OCI-LY7 (cell line): Measurements from ENCODE around the gene TRMT11.

ENCODE experiments used
- EZH2phosphoT487 ChIP-seq: fragments of 200-600 bp; sonication (generic); IDR thresholded peaks from 2 replicates; pipeline ENCODE4 v1.6.1; 2018; ENCODE audit warnings: low read depth, borderline replicate concordance, mild to moderate bottlenecking, mixed run types, antibody characterized with exemption, low read length, moderate library complexity, mixed read lengths
- TF ChIP-seq, protein P1 (sequence below): fragments of 200-600 bp; sonication (generic); conservative IDR thresholded peaks from 2 replicates; pipeline ENCODE4 v1.5.1; 2014; ENCODE audit warnings: mild to moderate bottlenecking, antibody characterized with exemption, low read length, moderate library complexity, mixed read lengths

DNA sequence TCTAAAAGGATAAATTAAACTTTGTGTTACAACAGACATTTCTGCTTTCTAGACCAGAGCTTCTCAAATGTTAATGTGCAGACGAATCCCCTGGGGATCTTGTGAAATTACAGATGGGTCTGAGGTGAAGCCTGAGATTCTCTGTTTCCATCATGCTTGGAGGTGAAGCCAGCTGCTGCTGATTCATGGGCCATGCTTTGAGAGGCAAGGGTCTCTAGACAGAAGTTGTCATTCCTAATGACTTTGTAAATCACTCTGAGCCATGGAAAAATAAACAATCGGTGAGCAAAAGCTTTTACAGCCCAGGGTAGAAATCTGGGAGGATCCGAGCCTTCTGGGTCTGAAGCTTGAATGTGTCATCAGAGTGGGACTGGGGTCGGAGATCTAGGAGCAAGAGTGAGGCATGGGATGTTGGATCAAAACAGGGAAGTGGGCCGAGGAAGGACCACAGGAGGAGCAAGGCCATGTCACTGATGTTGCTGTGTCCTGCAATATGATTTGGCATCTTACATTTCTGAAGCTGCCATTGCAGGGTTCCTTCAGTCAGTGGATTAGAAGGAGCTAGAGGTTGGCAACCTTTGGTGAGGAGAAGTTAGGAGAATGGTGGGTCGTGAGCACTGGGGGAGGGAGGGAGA lies 77.3 kb downstream of the TRMT11 start:
- TF ChIP-seq, protein P1, sequence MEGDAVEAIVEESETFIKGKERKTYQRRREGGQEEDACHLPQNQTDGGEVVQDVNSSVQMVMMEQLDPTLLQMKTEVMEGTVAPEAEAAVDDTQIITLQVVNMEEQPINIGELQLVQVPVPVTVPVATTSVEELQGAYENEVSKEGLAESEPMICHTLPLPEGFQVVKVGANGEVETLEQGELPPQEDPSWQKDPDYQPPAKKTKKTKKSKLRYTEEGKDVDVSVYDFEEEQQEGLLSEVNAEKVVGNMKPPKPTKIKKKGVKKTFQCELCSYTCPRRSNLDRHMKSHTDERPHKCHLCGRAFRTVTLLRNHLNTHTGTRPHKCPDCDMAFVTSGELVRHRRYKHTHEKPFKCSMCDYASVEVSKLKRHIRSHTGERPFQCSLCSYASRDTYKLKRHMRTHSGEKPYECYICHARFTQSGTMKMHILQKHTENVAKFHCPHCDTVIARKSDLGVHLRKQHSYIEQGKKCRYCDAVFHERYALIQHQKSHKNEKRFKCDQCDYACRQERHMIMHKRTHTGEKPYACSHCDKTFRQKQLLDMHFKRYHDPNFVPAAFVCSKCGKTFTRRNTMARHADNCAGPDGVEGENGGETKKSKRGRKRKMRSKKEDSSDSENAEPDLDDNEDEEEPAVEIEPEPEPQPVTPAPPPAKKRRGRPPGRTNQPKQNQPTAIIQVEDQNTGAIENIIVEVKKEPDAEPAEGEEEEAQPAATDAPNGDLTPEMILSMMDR, result no peak
- no peak for TF ChIP-seq EZH2phosphoT487
